Globus pallidus (tissue), 1 donor: Measurements from ENCODE around the gene BANF1.

Source experiments
- DNase-seq: peaks from one replicate; pipeline ENCODE4 v3.0.0-alpha.2; 2015; ENCODE audit warnings: low spot score

BANF1 gene

GRCh38 chr11:66001942-66002647 lies at the start of gene BANF1, which contains the start of gene EIF1AD:
BANF1 (plus strand) TSS chr11:66002503; CDS start chr11:66003251, 748 bp downstream.
EIF1AD (minus strand) TSS chr11:66002157; CDS start chr11:66000389, 1,768 bp downstream.
- DNase-seq, result peak; percentile 95

GRCh38 chr11:65953471-65953870 lies 48.8 kb upstream of the BANF1 start:
- no peak for DNase-seq

GRCh38 chr11:65954771-65955170 lies 47.5 kb upstream of the BANF1 start:
- no peak for DNase-seq

GRCh38 chr11:65958291-65958690 lies 44.0 kb upstream of the BANF1 start:
- no peak for DNase-seq

GRCh38 chr11:65958774-65959420 lies 43.4 kb upstream of the BANF1 start:
- DNase-seq, result no peak

- DNase-seq, result no peak
Measured at GRCh38 chr11:65960824-65961266, 41.5 kb upstream of the BANF1 start.

GRCh38 chr11:65961267-65962140 lies 40.8 kb upstream of the BANF1 start, which contains the start of gene SART1:
SART1 (plus strand) TSS chr11:65961734; CDS start chr11:65961781, 47 bp downstream.
- DNase-seq, result peak; percentile 98

GRCh38 chr11:65962141-65962564 lies 40.1 kb upstream of the BANF1 start:
- DNase-seq, result no peak

GRCh38 chr11:65964906-65965305 lies 37.4 kb upstream of the BANF1 start:
- DNase-seq, result no peak

GRCh38 chr11:65965986-65966762 lies 36.1 kb upstream of the BANF1 start:
- no peak for DNase-seq

GRCh38 chr11:65967329-65967934 lies 34.9 kb upstream of the BANF1 start:
- DNase-seq, result no peak

- no peak for DNase-seq
Measured at GRCh38 chr11:65968600-65969482, 33.5 kb upstream of the BANF1 start.

GRCh38 chr11:65972116-65972515 lies 30.2 kb upstream of the BANF1 start:
- no peak for DNase-seq

GRCh38 chr11:65973439-65974110 lies 28.7 kb upstream of the BANF1 start:
- no peak for DNase-seq

GRCh38 chr11:65975771-65976170 lies 26.5 kb upstream of the BANF1 start:
- DNase-seq, result no peak

GRCh38 chr11:65976216-65977176 lies 25.8 kb upstream of the BANF1 start:
- no peak for DNase-seq

GRCh38 chr11:65977621-65978390 lies 24.5 kb upstream of the BANF1 start:
- DNase-seq, result no peak
